ENCODE measurements around the gene RAB11B. TPM values are rescaled to one million over a fixed set of nuclear protein-coding genes. Genes with fewer than 3 reads are reported as not detected.
A peak's percentile ranks its signal among the peaks of the same experiment; 100 is the strongest.

RAB11B gene
- total and polyA plus RNA-seq, 8 donors = 47.7 to 116 (median 79.4) TPM

DNA sequence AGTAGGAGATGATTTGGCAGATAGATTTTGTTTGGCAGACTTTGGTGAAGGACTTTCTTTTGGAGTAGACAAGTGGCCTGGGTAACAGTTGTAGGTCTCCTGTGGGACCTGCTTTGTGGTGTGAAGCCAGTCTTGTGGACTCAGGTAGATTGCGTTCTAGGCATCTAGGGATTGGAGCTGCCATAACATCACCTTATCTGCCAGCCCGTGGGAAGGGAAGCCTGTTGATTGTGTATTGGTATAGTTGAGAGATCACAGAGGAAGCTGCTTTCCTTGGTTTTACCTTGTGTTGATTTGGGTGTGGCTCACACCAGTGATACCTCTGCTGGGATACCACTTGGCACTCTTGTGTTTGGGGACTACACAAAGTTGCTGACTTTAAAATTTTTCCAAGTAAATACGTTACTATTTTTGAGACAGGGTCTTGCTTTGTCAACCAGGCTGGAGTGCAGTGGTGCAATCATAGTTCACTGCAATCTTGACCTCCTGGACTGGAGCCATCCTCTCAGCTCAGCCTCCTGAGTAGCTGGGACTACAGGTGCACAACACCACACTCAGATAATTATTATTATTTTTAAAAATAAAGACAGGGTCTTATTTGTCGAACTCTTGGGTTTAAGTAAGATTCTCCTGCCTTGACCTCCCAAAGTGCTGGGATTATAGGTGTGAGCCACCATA is 62.4 kb downstream of the RAB11B start:
- Histone ChIP-seq H3K4me3 (no peak overlapping the region), H3K27ac (peak overlapping the region in 1 of 5 donors; percentile 33), H3K9me3 (no peaks in the 10 kb centered on the region), H3K4me1 (peaks cover 72 to 93% (median 83%) of the 10 kb centered on the region in 4 donors), H3K27me3 (no peaks in the 10 kb centered on the region), H3K36me3 (peaks cover 16 to 44% (median 32%) of the 10 kb centered on the region in 4 donors)
- 44 to 62% (median 55%) methylated on average over 4 of the region's 4 CpGs for WGBS, 5 donors
- intact Hi-C loops (cut with DNase I; ENCODE audit: low total_unique reads) = no loop called here
- TF ChIP-seq EP300 (IDR thresholded peaks at IDR 0.05) (no peak), POLR2AphosphoS5 (IDR thresholded peaks at IDR 0.05) (no peak), POLR2A (IDR thresholded peaks at IDR 0.05) (no peak)
- TF ChIP-seq, protein P1, sequence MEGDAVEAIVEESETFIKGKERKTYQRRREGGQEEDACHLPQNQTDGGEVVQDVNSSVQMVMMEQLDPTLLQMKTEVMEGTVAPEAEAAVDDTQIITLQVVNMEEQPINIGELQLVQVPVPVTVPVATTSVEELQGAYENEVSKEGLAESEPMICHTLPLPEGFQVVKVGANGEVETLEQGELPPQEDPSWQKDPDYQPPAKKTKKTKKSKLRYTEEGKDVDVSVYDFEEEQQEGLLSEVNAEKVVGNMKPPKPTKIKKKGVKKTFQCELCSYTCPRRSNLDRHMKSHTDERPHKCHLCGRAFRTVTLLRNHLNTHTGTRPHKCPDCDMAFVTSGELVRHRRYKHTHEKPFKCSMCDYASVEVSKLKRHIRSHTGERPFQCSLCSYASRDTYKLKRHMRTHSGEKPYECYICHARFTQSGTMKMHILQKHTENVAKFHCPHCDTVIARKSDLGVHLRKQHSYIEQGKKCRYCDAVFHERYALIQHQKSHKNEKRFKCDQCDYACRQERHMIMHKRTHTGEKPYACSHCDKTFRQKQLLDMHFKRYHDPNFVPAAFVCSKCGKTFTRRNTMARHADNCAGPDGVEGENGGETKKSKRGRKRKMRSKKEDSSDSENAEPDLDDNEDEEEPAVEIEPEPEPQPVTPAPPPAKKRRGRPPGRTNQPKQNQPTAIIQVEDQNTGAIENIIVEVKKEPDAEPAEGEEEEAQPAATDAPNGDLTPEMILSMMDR (IDR thresholded peaks at IDR 0.05) = no peak
- DNase-seq = no peak

GRCh38 chr19:8453616-8454015 is 63.5 kb downstream of the RAB11B start:
- Histone ChIP-seq H3K9me3 (no peaks in the 10 kb centered on the region), H3K36me3 (peaks cover 19 to 44% (median 29%) of the 10 kb centered on the region in 4 donors), H3K27ac (peak overlapping the region in 2 of 5 donors; percentile 3 to 33), H3K27me3 (no peaks in the 10 kb centered on the region), H3K4me1 (peaks cover 70 to 93% (median 83%) of the 10 kb centered on the region in 4 donors), H3K4me3 (peak overlapping the region in 1 of 4 donors; percentile 16)
- 62 to 81% (median 71%) methylated on average over 5 to 6 of the region's 6 CpGs for WGBS, 5 donors
- intact Hi-C loops (cut with DNase I; ENCODE audit: low total_unique reads) = no loop called here
- no peak for TF ChIP-seq POLR2A (IDR thresholded peaks at IDR 0.05)
- DNase-seq = no peak

Small RNAs within 50 kb of the gene (small RNA-seq; reads per million reads assigned to genes)
- gene MIR4999 = 0 to 0.49 (median 0.22) reads per million in 4 donors

Other genes starting within 250 kb of the RAB11B start
- gene FBN3, start 240.8 kb upstream of the RAB11B start, total RNA-seq = under 1 TPM in 1 of 5 donors, not detected in 4; 0.55 TPM
- gene FBN3, start 240.8 kb upstream of the RAB11B start, polyA plus RNA-seq = under 1 TPM in 1 of 3 donors, not detected in 2; 0.08 TPM
- 100 to 1,000 TPM in 1 of 5 donors, 10 to 100 TPM in 3, 1 to 10 TPM in 1; 1.7 to 124 (median 39.0) TPM for gene CERS4, start 181.0 kb upstream of the RAB11B start, total RNA-seq
- 10 to 100 TPM; 23.1 to 44.9 (median 30.4) TPM for gene CERS4, start 181.0 kb upstream of the RAB11B start, polyA plus RNA-seq
- 100 to 1,000 TPM in 1 of 5 donors, 10 to 100 TPM in 4; 13.0 to 108 (median 19.1) TPM for gene CD320, start 82.0 kb upstream of the RAB11B start, total RNA-seq
- gene CD320, start 82.0 kb upstream of the RAB11B start, polyA plus RNA-seq = 10 to 100 TPM; 24.7 to 32.1 (median 27.0) TPM
- gene NDUFA7, start 69.0 kb upstream of the RAB11B start, total RNA-seq = 10 to 100 TPM in 2 of 5 donors, 1 to 10 TPM in 3; 3.6 to 13.8 (median 9.6) TPM
- gene NDUFA7, start 69.0 kb upstream of the RAB11B start, polyA plus RNA-seq = 100 to 1,000 TPM; 127 to 171 (median 150) TPM
- 1,000 to 10,000 TPM in 2 of 5 donors, 100 to 1,000 TPM in 3; 335 to 2,088 (median 520) TPM for gene RPS28, start 68.9 kb upstream of the RAB11B start, total RNA-seq
- 1,000 to 10,000 TPM in 1 of 3 donors, 100 to 1,000 TPM in 2; 778 to 1,474 (median 861) TPM for gene RPS28, start 68.9 kb upstream of the RAB11B start, polyA plus RNA-seq
- 10 to 100 TPM in 2 of 5 donors, 1 to 10 TPM in 2, not detected in 1; 4.4 to 72.4 (median 8.8) TPM for gene KANK3, start 47.1 kb upstream of the RAB11B start, total RNA-seq
- gene KANK3, start 47.1 kb upstream of the RAB11B start, polyA plus RNA-seq = 10 to 100 TPM in 1 of 3 donors, 1 to 10 TPM in 2; 4.8 to 10.7 (median 7.1) TPM
- gene ANGPTL4, start 26.2 kb upstream of the RAB11B start, total RNA-seq = 100 to 1,000 TPM in 1 of 5 donors, 10 to 100 TPM in 2, 1 to 10 TPM in 2; 4.8 to 276 (median 19.8) TPM
- 10 to 100 TPM in 2 of 3 donors, 1 to 10 TPM in 1; 4.1 to 62.9 (median 22.9) TPM for gene ANGPTL4, start 26.2 kb upstream of the RAB11B start, polyA plus RNA-seq
- 10 to 100 TPM; 24.3 to 98.2 (median 33.4) TPM for gene MARCHF2, start 22.9 kb downstream of the RAB11B start, total RNA-seq
- gene MARCHF2, start 22.9 kb downstream of the RAB11B start, polyA plus RNA-seq = 10 to 100 TPM; 23.5 to 43.4 (median 38.2) TPM
- 100 to 1,000 TPM in 3 of 5 donors, 10 to 100 TPM in 2; 54.3 to 664 (median 107) TPM for gene HNRNPM, start 54.6 kb downstream of the RAB11B start, total RNA-seq
- gene HNRNPM, start 54.6 kb downstream of the RAB11B start, polyA plus RNA-seq = 100 to 1,000 TPM in 1 of 3 donors, 10 to 100 TPM in 2; 87.3 to 110 (median 90.0) TPM
- gene PRAM1, start 112.3 kb downstream of the RAB11B start, total RNA-seq = 1 to 10 TPM in 1 of 5 donors, under 1 TPM in 1, not detected in 3; 0.37 to 1.2 TPM
- 1 to 10 TPM in 1 of 3 donors, under 1 TPM in 1, not detected in 1; 0.81 to 1.4 TPM for gene PRAM1, start 112.3 kb downstream of the RAB11B start, polyA plus RNA-seq
- 10 to 100 TPM in 3 of 5 donors, 1 to 10 TPM in 2; 1.8 to 28.4 (median 16.5) TPM for gene ZNF414, start 123.8 kb downstream of the RAB11B start, total RNA-seq
- gene ZNF414, start 123.8 kb downstream of the RAB11B start, polyA plus RNA-seq = 10 to 100 TPM; 19.9 to 32.7 (median 26.9) TPM
- 10 to 100 TPM; 10.5 to 54.8 (median 41.6) TPM for gene MYO1F, start 187.1 kb downstream of the RAB11B start, total RNA-seq
- 1 to 10 TPM; 3.0 to 5.5 (median 4.4) TPM for gene MYO1F, start 187.1 kb downstream of the RAB11B start, polyA plus RNA-seq
- 10 to 100 TPM in 3 of 5 donors, 1 to 10 TPM in 2; 2.3 to 28.5 (median 12.8) TPM for gene ADAMTS10, start 220.4 kb downstream of the RAB11B start, total RNA-seq
- 1 to 10 TPM; 1.9 to 6.6 (median 5.7) TPM for gene ADAMTS10, start 220.4 kb downstream of the RAB11B start, polyA plus RNA-seq
- not detected for gene NFILZ, start 240.3 kb downstream of the RAB11B start, total RNA-seq
- gene NFILZ, start 240.3 kb downstream of the RAB11B start, polyA plus RNA-seq = not detected

Data from stomach (tissue), 9 donors.